COLO829 (cell line): ENCODE data around the gene ENTPD6.

Experiments used
- DNase-seq: peaks from one replicate; pipeline ENCODE4 v3.0.0; 2012; ENCODE audit warnings: low spot score

The ENTPD6 gene

GRCh38 chr20:25188218-25188617 lies 7.3 kb upstream of the ENTPD6 start:
- DNase-seq, result no peak

GRCh38 chr20:25191051-25191450 lies 4.5 kb upstream of the ENTPD6 start:
- no peak for DNase-seq

GRCh38 chr20:25191689-25192088 lies 3.8 kb upstream of the ENTPD6 start:
- peak; percentile 90 for DNase-seq

GRCh38 chr20:25193843-25194242 lies 1.7 kb upstream of the ENTPD6 start:
- DNase-seq, result no peak

- DNase-seq, result no peak
Observed at GRCh38 chr20:25194333-25194972, 1.1 kb upstream of the ENTPD6 start.

GRCh38 chr20:25195962-25196785 lies 662 bp downstream of the ENTPD6 start:
- DNase-seq, result no peak

- DNase-seq, result no peak
Observed at GRCh38 chr20:25196786-25197120, 1.2 kb downstream of the ENTPD6 start.

- DNase-seq, result no peak
Observed at GRCh38 chr20:25197183-25197869, 1.8 kb downstream of the ENTPD6 start.

- DNase-seq, result no peak
Observed at GRCh38 chr20:25197870-25198190, 2.3 kb downstream of the ENTPD6 start.

- no peak for DNase-seq
Observed at GRCh38 chr20:25198663-25199383, 3.3 kb downstream of the ENTPD6 start.

- DNase-seq, result no peak
Observed at GRCh38 chr20:25199473-25200260, 4.2 kb downstream of the ENTPD6 start.

GRCh38 chr20:25203089-25203488 lies 7.6 kb downstream of the ENTPD6 start:
- DNase-seq, result no peak

GRCh38 chr20:25203871-25204320 lies 8.4 kb downstream of the ENTPD6 start:
- no peak for DNase-seq

- no peak for DNase-seq
Observed at GRCh38 chr20:25204550-25205276, 9.2 kb downstream of the ENTPD6 start.

GRCh38 chr20:25205277-25206062 lies 10.0 kb downstream of the ENTPD6 start:
- DNase-seq, result no peak

- DNase-seq, result no peak
Observed at GRCh38 chr20:25206063-25206403, 10.5 kb downstream of the ENTPD6 start.

- DNase-seq, result no peak
Observed at GRCh38 chr20:25206548-25206947, 11.0 kb downstream of the ENTPD6 start.

GRCh38 chr20:25207149-25207959 lies 11.8 kb downstream of the ENTPD6 start:
- no peak for DNase-seq

- DNase-seq, result no peak
Observed at GRCh38 chr20:25207960-25208534, 12.5 kb downstream of the ENTPD6 start.
